ENCODE measurements around the gene ALOX15B.

Gene ALOX15B

GRCh38 chr17:8084250-8084649, 45.4 kb downstream of the ALOX15B start:
- no peak for DNase-seq

DNA sequence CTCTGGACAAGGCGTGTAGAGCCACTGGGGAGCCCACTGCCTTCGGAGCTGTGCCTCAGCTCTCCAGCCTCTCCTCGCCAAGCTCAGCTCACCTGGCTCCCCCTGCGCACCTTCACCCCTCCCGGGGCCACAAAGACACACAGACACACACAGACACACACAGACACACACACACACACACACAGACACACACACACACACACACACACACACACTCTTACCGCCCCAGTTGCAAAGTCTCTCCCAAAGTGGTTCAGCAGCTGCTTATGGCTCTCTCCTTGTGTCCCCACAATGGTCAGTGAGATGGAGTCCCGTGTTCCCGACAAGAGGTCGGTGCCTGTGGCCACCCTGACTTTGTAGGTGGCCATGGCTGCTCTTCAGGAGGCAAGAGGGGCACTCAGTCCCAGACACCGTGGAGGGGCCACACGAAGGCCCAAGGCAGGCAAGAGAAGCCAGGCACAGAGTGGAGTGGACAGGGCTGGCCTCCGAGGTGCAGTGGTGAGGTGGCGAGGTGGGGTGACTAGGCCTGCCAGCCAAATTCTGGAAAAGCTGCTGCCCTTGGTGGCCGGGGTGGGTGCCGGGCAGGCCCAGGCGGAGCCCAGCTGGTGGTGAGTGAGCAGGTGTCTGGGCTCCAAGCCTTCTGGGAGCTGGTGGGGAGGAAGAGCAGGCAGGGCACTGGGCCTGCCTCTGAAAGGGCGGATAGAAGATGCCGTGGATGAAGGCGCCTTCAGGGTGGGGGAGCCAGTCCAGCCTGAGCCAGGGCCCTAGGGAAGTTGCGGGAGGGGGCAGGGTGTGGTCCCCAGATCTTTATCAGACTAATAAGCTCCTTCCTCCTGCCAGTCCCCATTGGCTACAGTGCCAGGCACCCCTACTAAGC, 48.5 kb downstream of the ALOX15B start, which contains the start of gene ALOX12B:
Gene ALOX12B, minus strand, starts transcription at position 642 of the 877 bp plus-strand sequence. Its CDS starts 274 bp downstream, at position 368.
- DNase-seq: no peak

DNA sequence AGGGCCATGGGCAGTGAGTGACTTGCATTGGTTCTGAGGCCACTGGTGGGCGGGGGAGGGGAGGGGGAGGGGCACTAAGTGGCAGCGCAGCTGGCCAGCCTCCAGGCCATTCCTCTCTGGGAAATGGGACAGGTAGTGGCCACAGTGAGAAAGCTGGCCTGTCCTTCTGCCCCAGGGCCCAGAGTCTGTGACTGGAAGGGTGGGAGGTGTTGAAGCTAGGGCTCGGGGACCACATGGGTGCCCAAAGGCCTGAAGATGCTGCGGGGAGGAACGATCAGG, 49.0 kb downstream of the ALOX15B start:
- no peak for DNase-seq

GRCh38 chr17:8089728-8090127, 50.9 kb downstream of the ALOX15B start:
- DNase-seq: no peak

DNA sequence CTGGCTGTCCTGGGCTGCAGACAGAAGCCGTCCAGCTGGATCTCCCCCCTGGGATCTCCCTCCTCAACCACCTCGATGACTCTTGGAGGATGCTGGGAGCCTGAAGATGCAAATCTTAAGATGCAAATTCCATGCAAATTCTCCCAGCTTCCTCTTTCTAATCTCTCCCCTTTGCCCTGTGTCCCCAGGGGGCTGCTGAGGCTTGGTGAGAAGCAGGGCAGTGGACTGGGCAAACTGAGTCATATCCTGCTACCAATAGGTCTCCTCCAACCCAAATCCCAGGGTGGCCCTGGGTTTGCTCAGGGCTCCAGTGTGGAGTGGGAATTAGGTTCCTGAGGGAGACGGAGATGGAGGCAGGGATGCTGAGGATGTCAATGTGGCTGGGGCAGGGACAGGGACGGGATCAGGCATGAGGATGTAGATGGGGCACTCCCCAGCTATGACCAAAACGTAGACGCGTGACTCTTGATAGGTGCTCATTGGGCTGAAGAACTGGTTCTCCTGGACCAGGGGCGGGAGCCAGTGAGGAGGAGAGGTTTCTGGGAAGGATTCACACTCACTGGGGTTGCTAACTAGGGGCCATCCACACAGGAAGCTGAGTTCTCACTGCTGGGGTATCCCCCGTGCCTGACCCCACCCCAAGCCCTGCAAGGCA, 52.3 kb downstream of the ALOX15B start:
- no peak for DNase-seq

- no peak for DNase-seq
These were observed 56.5 kb downstream of the ALOX15B start for GRCh38 chr17:8095361-8095760.

DNA sequence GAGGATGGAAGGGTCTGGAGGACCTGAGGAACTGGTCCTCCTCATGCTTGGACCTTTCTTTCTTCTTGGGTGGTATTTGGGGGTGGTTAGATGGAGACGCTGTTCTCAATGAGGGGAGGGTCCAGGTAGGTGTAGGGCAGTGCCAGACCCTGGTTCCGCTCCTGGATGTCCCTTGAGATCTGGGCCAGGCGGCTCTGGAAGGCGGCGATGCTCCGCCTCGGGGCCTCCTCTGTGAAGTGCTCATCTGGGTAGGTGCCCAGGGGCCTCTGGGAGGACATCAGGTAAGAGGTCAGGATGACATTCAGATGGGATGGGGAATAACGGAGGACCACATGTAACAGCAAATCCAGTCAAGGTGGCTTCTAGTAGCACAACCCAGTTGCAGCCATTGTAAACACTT, 57.7 kb downstream of the ALOX15B start:
- no peak for DNase-seq

All from CD4-positive, alpha-beta T cell treated with Interleukin-17A for 1 hour (primary cell).